AG09309 (cell line): ENCODE results near the gene FAM180B.

Source experiments
- DNase-seq: peaks from one replicate; pipeline ENCODE4 v3.0.0-alpha.2; 2010; ENCODE audit warnings: low read depth
- H3K4me3 ChIP-seq: 2 replicates; pipeline ENCODE4 v1.5.1; 2011; ENCODE audit warnings: mild to moderate bottlenecking, low read depth, low read length, moderate library complexity; ENCODE audit not compliant: control insufficient read depth
- TF ChIP-seq, protein P1 (sequence below): IDR thresholded peaks from 2 replicates; pipeline ENCODE4 v1.5.1; 2011; ENCODE audit warnings: mild to moderate bottlenecking, low read depth, low read length, inconsistent platforms; ENCODE audit not compliant: insufficient read depth, control insufficient read depth; ENCODE audit errors: missing control alignments

The FAM180B gene

DNA sequence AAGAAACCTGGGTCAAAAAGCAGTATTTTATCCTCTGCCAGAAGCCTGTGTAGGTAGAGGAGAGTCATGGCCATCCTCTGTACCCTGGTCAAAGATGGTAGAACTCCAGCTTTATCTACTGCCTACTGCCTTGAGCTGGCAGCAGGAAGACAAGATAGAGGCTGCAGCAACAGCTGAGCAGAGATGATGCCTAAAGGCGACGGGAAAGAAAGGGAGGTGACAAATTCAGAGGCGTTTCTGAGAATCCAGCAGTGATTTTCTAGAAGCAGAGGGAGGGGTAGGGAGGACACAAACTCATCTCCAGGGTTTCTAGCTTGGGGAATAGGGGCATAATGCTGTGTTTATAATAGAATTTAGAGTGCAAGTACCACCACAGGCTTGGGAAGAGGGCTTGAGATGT is 23.2 kb downstream of the FAM180B start:
- TF ChIP-seq, protein P1, sequence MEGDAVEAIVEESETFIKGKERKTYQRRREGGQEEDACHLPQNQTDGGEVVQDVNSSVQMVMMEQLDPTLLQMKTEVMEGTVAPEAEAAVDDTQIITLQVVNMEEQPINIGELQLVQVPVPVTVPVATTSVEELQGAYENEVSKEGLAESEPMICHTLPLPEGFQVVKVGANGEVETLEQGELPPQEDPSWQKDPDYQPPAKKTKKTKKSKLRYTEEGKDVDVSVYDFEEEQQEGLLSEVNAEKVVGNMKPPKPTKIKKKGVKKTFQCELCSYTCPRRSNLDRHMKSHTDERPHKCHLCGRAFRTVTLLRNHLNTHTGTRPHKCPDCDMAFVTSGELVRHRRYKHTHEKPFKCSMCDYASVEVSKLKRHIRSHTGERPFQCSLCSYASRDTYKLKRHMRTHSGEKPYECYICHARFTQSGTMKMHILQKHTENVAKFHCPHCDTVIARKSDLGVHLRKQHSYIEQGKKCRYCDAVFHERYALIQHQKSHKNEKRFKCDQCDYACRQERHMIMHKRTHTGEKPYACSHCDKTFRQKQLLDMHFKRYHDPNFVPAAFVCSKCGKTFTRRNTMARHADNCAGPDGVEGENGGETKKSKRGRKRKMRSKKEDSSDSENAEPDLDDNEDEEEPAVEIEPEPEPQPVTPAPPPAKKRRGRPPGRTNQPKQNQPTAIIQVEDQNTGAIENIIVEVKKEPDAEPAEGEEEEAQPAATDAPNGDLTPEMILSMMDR = no peak
- H3K4me3 ChIP-seq = no peak overlapping the region
- DNase-seq = no peak

DNA sequence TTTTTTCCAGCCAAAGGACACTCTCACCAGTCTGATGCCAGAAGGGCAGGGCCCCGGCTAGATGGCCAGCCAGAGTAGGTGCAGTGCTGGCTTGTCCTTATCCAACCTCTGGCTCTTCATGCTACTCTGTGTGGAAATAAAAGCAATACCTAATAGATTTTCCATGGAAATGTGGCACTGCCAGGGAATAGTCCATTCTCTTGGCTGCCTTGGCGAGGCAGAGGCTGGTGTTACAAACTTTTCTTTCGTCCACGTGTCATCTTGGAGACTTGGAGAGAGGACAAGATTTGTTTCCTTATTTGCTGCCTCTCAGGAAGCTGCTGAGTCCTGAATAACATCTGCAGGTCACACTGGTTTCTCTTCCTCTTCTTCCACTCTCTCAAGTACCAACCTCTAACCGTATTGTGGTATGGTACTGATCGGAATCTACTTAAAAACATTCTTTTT is 24.9 kb downstream of the FAM180B start:
- no peak for DNase-seq
- no peak overlapping the region for H3K4me3 ChIP-seq
- TF ChIP-seq, protein P1 = no peak

DNA sequence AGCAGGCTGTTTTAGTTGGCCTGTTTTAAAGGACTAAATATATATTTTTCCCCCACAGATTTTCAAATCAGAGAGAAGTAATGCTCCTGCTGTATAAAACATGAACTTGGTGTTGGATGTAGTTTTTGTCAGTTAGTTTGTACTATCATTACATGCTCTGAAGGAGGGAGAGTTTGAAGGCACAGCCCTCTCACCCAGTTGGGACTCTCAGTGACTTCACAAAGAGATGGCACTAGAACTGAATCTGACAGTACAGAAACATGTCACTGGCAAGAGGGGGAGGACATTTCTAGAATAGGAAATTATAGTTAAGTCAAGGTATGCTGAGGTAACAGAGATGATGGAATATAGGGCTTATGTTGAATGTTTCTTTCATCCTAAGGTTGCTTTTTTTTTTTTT is 28.8 kb downstream of the FAM180B start:
- no peak overlapping the region for H3K4me3 ChIP-seq
- no peak for DNase-seq
- TF ChIP-seq, protein P1 = no peak

DNA sequence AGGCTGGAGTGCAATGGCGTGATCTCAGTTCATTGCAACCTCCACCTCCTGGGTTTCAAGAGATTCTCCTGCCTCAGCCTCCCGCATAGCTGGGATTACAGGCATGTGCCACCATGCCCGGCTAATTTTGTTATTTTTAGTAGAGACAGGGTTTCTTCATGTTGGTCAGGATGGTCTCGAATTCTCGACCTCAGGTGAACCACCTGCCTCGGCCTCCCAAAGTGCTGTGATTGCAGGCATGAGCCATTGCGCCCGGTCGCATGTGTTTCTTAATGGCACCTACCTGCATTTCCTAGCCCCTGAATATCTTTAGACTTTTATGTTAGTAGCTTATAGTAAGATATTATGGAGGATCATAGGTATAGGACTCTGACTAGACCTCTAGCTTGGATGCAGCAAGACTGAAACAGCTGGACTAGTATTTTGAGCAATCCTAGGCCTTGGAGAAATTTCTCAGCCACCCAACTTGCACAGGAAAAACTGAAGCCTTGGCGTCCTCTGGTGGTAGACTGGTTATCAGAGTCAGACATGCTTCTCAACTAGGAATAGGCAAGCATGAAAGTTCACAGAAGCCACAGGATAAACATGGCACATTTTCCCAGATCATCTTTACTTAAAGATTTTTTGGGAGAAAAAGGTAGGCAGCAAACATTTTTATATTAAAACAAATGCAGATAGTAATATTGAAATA is 30.4 kb downstream of the FAM180B start:
- TF ChIP-seq, protein P1 = peak; percentile 99
- DNase-seq = peak; percentile 61
- no peak overlapping the region for H3K4me3 ChIP-seq

DNA sequence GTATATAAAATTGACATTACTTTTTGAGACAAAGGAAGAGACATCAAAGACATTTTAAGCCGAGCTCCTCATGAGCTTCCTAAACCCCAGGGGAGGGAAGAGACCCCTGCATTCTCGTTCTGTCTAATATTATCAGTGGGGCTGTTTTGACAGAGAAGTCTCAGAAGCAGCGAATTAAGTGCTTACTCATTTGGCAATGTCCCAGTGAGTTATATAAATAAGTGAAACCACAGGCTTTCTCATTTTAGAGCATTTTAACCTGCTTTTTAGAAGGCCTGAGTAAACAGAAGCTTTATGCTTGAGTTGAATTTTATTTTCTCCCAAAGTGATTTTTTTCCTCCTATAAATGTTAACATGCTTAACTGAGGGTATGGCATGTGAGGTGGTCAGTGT is 30.9 kb downstream of the FAM180B start:
- no peak overlapping the region for H3K4me3 ChIP-seq
- TF ChIP-seq, protein P1 = no peak
- peak; percentile 56 for DNase-seq

DNA sequence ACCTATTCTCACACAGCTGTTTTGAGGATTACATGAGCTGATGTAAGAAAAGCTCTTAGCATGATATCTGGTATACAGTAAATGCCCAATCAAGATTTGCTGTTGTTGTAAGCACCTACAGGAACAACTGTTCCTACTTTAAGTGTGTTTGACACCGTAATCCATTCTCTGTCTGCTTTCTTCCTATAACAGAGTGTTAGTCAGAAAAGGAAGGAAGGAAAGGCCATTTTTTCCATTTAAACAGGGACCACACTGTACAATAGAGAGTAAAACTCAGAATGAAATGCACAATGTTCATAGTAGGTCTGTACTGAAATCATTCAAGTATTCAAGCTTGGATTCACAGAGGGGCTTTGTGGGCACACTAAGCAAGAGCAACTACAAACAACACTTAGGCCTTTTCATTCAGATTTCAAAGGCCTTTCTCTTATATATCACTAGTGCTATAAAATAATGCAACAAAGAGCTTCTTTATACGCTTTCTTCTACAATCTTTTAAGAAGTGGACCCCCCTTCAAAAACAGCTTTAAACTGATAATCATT is 34.4 kb downstream of the FAM180B start:
- TF ChIP-seq, protein P1 = no peak
- H3K4me3 ChIP-seq = no peak overlapping the region
- DNase-seq = no peak
